IMR-90 (cell line): ENCODE measurements around the gene CCDC92. TPM values are rescaled to one million over a fixed set of nuclear protein-coding genes. Genes with fewer than 3 reads are reported as not detected.

Source experiments
- ATAC-seq: fragments of 200-7000 bp; cut with Tn5 transposase; 2 replicates; pipeline ENCODE4 v1.9.1; 2020; ENCODE audit warnings: low read depth, mild to moderate bottlenecking, moderate library complexity
- BruUV-seq: library from RNA; stranded (reverse); fragments of 400-500 nt; replicated peaks from 2 replicates; lab custom pipeline; 2021; lab: Mats Ljungman, UMichigan
- CTCF ChIA-PET: fragments of 300-600 bp; formaldehyde crosslinking; extraction: SDS; loops from one replicate; lab custom pipeline; 2021; ENCODE audit warnings: antibody characterized with exemption; lab: Yijun Ruan, JAX
- POLR2A ChIA-PET: fragments of 300-600 bp; sonication (Branson Sonifier 250); formaldehyde crosslinking; loops from one replicate; lab custom pipeline; 2022; ENCODE audit warnings: antibody characterized with exemption; ENCODE audit not compliant: unreplicated experiment; lab: Charles Lee
- DNase-seq: peaks from one replicate; pipeline ENCODE4 v3.0.0; 2013
- H2AFZ ChIP-seq: replicated peaks from 2 replicates; pipeline ENCODE3; 2013; ENCODE audit warnings: low read length, mild to moderate bottlenecking; ENCODE audit not compliant: poor library complexity
- H2AK5ac ChIP-seq: 2 replicates; pipeline ENCODE4 v1.6.1; 2013; ENCODE audit warnings: low read depth, low read length, inconsistent platforms
- H2AK9ac ChIP-seq: replicated peaks from 2 replicates; pipeline ENCODE3; 2013; ENCODE audit warnings: mild to moderate bottlenecking, low read depth, low read length, moderate library complexity; ENCODE audit not compliant: poor library complexity
- H2BK120ac ChIP-seq: 2 replicates; pipeline ENCODE4 v1.6.1; 2013; ENCODE audit warnings: low read depth, low read length, inconsistent platforms
- H2BK15ac ChIP-seq: 3 replicates; pipeline ENCODE4 v1.6.1; 2013; ENCODE audit warnings: low read depth, low read length, inconsistent platforms
- H2BK20ac ChIP-seq: 2 replicates; pipeline ENCODE4 v1.6.1; 2013; ENCODE audit warnings: low read depth, mild to moderate bottlenecking, inconsistent platforms, low read length, moderate library complexity
- H2BK5ac ChIP-seq: 2 replicates; pipeline ENCODE4 v1.6.1; 2013; ENCODE audit warnings: mild to moderate bottlenecking, low read depth, low read length, inconsistent platforms; ENCODE audit not compliant: poor library complexity, severe bottlenecking
- H3K14ac ChIP-seq: replicated peaks from 2 replicates; pipeline ENCODE4 v1.6.1; 2013; ENCODE audit warnings: low read depth, low read length, inconsistent platforms
- H3K18ac ChIP-seq: 2 replicates; pipeline ENCODE4 v1.6.1; 2013; ENCODE audit warnings: low read depth, low read length, control low read depth
- H3K23ac ChIP-seq: 2 replicates; pipeline ENCODE4 v1.6.1; 2013; ENCODE audit warnings: low read depth, low read length, inconsistent platforms
- H3K27ac ChIP-seq: 2 replicates; pipeline ENCODE4 v1.5.1; 2013; ENCODE audit warnings: mild to moderate bottlenecking, control low read depth, low read length; ENCODE audit not compliant: insufficient read depth
- H3K27me3 ChIP-seq: 2 replicates; pipeline ENCODE4 v1.6.1; 2013; ENCODE audit warnings: low read length; ENCODE audit not compliant: control insufficient read depth, insufficient read depth
- H3K36me3 ChIP-seq: 2 replicates; pipeline ENCODE4 v1.6.1; 2013; ENCODE audit warnings: low read length, mixed read lengths; ENCODE audit not compliant: control insufficient read depth, insufficient read depth
- H3K4ac ChIP-seq: 2 replicates; pipeline ENCODE4 v1.6.1; 2013; ENCODE audit warnings: low read depth, low read length, inconsistent platforms
- H3K4me1 ChIP-seq: 2 replicates; pipeline ENCODE4 v1.6.1; 2013; ENCODE audit warnings: low read length, mixed read lengths; ENCODE audit not compliant: control insufficient read depth, insufficient read depth
- H3K4me2 ChIP-seq: 2 replicates; pipeline ENCODE4 v1.6.1; 2013; ENCODE audit warnings: low read depth, mild to moderate bottlenecking, control low read depth, low read length, moderate library complexity
- H3K4me3 ChIP-seq: 2 replicates; pipeline ENCODE4 v1.5.1; 2013; ENCODE audit warnings: low read depth, mild to moderate bottlenecking, control low read depth, low read length, moderate library complexity; ENCODE audit not compliant: insufficient read depth
- H3K56ac ChIP-seq: 2 replicates; pipeline ENCODE4 v1.6.1; 2013; ENCODE audit warnings: low read length, inconsistent platforms; ENCODE audit not compliant: insufficient read depth; ENCODE audit errors: extremely low read depth
- H3K79me1 ChIP-seq, 2 experiments: 2 replicates each; pipeline ENCODE4 v1.6.1; 2013; ENCODE audit warnings: low read length in 2 of 2, inconsistent platforms in 1 of 2, low read depth in 1 of 2
- H3K9ac ChIP-seq: 2 replicates; pipeline ENCODE4 v1.6.1; 2013; ENCODE audit warnings: low read depth, low read length, control low read depth
- H3K9me1 ChIP-seq: 2 replicates; pipeline ENCODE4 v1.6.1; 2013; ENCODE audit warnings: low read length, inconsistent platforms; ENCODE audit not compliant: insufficient read depth
- H3K9me3 ChIP-seq: 2 replicates; pipeline ENCODE4 v1.6.1; 2013; ENCODE audit warnings: low read length; ENCODE audit not compliant: control insufficient read depth, insufficient read depth
- H4K20me1 ChIP-seq: 2 replicates; pipeline ENCODE4 v1.6.1; 2013; ENCODE audit warnings: low read length, inconsistent platforms; ENCODE audit not compliant: insufficient read depth
- H4K5ac ChIP-seq: 2 replicates; pipeline ENCODE4 v1.6.1; 2013; ENCODE audit warnings: mild to moderate bottlenecking, low read depth, low read length, control low read depth
- H4K8ac ChIP-seq, 2 experiments: 2 replicates each; pipeline ENCODE4 v1.6.1; 2013; ENCODE audit warnings: low read depth in 2 of 2, low read length in 2 of 2, control low read depth in 1 of 2, inconsistent platforms in 1 of 2
- H4K91ac ChIP-seq: 2 replicates; pipeline ENCODE4 v1.6.1; 2013; ENCODE audit warnings: low read depth, low read length, inconsistent platforms; ENCODE audit not compliant: insufficient read depth
- CEBPB ChIP-seq: IDR thresholded peaks from 2 replicates; pipeline ENCODE4 v1.6.1; 2012; ENCODE audit warnings: low read depth, low read length, improper control_type of control experiment
- CHD1 ChIP-seq: IDR thresholded peaks from 2 replicates; pipeline ENCODE4 v1.6.1; 2012; ENCODE audit warnings: low read depth, low read length, improper control_type of control experiment
- FOS ChIP-seq: fragments of 150-350 bp; IDR thresholded peaks from 2 replicates; pipeline ENCODE4 v1.6.1; 2016; ENCODE audit warnings: low read depth, low read length
- MAFK ChIP-seq: IDR thresholded peaks from 2 replicates; pipeline ENCODE4 v1.6.1; 2012; ENCODE audit warnings: low read depth, low read length, improper control_type of control experiment
- MAZ ChIP-seq: IDR thresholded peaks from 2 replicates; pipeline ENCODE4 v1.6.1; 2012; ENCODE audit warnings: low read depth, mild to moderate bottlenecking, low read length, improper control_type of control experiment, moderate library complexity, borderline replicate concordance
- MXI1 ChIP-seq: IDR thresholded peaks from 2 replicates; pipeline ENCODE4 v1.6.1; 2012; ENCODE audit warnings: low read depth, mild to moderate bottlenecking, low read length, moderate library complexity, borderline replicate concordance
- NFE2L2 ChIP-seq: fragments of 150-350 bp; IDR thresholded peaks from 2 replicates; pipeline ENCODE4 v1.6.1; 2016; ENCODE audit warnings: low read depth, mild to moderate bottlenecking, low read length
- POLR2A ChIP-seq: IDR thresholded peaks from 2 replicates; pipeline ENCODE4 v1.6.1; 2012; ENCODE audit warnings: mild to moderate bottlenecking, low read depth, low read length
- RAD21 ChIP-seq: IDR thresholded peaks from 2 replicates; pipeline ENCODE4 v1.6.1; 2012; ENCODE audit warnings: low read length, improper control_type of control experiment
- RCOR1 ChIP-seq: IDR thresholded peaks from 2 replicates; pipeline ENCODE4 v1.6.1; 2012; ENCODE audit warnings: mild to moderate bottlenecking, low read length, improper control_type of control experiment; ENCODE audit not compliant: insufficient replicate concordance
- RFX5 ChIP-seq: IDR thresholded peaks from 2 replicates; pipeline ENCODE4 v1.8.0; 2012; ENCODE audit warnings: low read depth, mild to moderate bottlenecking, low read length, moderate library complexity
- SMC3 ChIP-seq: fragments of 150-350 bp; IDR thresholded peaks from 2 replicates; pipeline ENCODE4 v1.6.1; 2016; ENCODE audit warnings: low read depth, mild to moderate bottlenecking, antibody characterized with exemption, low read length, moderate library complexity
- USF2 ChIP-seq: fragments of 150-350 bp; IDR thresholded peaks from 2 replicates; pipeline ENCODE4 v1.6.1; 2017; ENCODE audit warnings: mild to moderate bottlenecking, antibody characterized with exemption, low read length, low read depth
- WGBS, 2 experiments: methylation state at CpG; one replicate each; pipeline versions ENCODE4 v1.1.5 to v1.1.7; 2013; ENCODE audit warnings: missing lambda C conversion rate in 2 of 2; ENCODE audit not compliant: insufficient read length in 1 of 2; ENCODE audit errors: extremely low coverage in 2 of 2; 5-methylcytosine and 5-hydroxymethylcytosine counted together
- dilution Hi-C: fragments of 300-500 bp; cut with HindIII; formaldehyde crosslinking; loops from one replicate; pipeline ENCODE4 v1.14.3; 2018; ENCODE audit warnings: low sequenced_read_pairs; ENCODE audit not compliant: unreplicated experiment
- in situ Hi-C: fragments of 300-500 bp; cut with MboI; formaldehyde crosslinking; loops from 3 replicates; pipeline ENCODE4 v1.14.3; 2019; ENCODE audit warnings: low sequenced_read_pairs, inconsistent platforms, mixed read lengths
- intact Hi-C: fragments of 100-400 bp; cut with micrococcal nuclease; formaldehyde crosslinking; loops from 2 replicates; pipeline ENCODE4 v1.10.0; 2022
- polyA plus RNA-seq, 3 experiments: library from polyadenylated mRNA; depleted of rRNA; stranded (reverse); fragments of >200 nt; gene quantifications; 2 replicates each; pipeline ENCODE4 v1.2.3, GENCODE V29; 2012; ENCODE audit warnings: low replicate concordance in 1 of 3
- total RNA-seq: library from RNA; depleted of rRNA; stranded (reverse); fragments of >200 nt; gene quantifications from 2 replicates; pipeline ENCODE4 v1.2.3, GENCODE V29; 2012
- TF ChIP-seq, protein P1 (sequence below): conservative IDR thresholded peaks from 2 replicates; pipeline ENCODE4 v1.5.1; 2012; ENCODE audit warnings: mild to moderate bottlenecking, low read depth, low read length, improper control_type of control experiment
- TF ChIP-seq, protein P2 (sequence below): fragments of 150-350 bp; IDR thresholded peaks from 2 replicates; pipeline ENCODE4 v1.6.1; 2016; ENCODE audit warnings: low read depth, mild to moderate bottlenecking, low read length, moderate library complexity, borderline replicate concordance

The CCDC92 gene
- total and polyA plus RNA-seq, 2 of the 4 experiments (the other 2 are of a cell fraction), result 5.7 to 55.5 TPM

GRCh38 chr12:123941624-123942237 lies 30.9 kb downstream of the CCDC92 start:
- POLR2A ChIA-PET, result no interaction called here
- no peak for TF ChIP-seq SMC3
- no peak for TF ChIP-seq FOS
- no peak for TF ChIP-seq NFE2L2
- no peak for TF ChIP-seq USF2
- TF ChIP-seq, protein P1, sequence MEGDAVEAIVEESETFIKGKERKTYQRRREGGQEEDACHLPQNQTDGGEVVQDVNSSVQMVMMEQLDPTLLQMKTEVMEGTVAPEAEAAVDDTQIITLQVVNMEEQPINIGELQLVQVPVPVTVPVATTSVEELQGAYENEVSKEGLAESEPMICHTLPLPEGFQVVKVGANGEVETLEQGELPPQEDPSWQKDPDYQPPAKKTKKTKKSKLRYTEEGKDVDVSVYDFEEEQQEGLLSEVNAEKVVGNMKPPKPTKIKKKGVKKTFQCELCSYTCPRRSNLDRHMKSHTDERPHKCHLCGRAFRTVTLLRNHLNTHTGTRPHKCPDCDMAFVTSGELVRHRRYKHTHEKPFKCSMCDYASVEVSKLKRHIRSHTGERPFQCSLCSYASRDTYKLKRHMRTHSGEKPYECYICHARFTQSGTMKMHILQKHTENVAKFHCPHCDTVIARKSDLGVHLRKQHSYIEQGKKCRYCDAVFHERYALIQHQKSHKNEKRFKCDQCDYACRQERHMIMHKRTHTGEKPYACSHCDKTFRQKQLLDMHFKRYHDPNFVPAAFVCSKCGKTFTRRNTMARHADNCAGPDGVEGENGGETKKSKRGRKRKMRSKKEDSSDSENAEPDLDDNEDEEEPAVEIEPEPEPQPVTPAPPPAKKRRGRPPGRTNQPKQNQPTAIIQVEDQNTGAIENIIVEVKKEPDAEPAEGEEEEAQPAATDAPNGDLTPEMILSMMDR, result no peak
- TF ChIP-seq MXI1, result no peak
- TF ChIP-seq RFX5, result no peak
- TF ChIP-seq, protein P2, sequence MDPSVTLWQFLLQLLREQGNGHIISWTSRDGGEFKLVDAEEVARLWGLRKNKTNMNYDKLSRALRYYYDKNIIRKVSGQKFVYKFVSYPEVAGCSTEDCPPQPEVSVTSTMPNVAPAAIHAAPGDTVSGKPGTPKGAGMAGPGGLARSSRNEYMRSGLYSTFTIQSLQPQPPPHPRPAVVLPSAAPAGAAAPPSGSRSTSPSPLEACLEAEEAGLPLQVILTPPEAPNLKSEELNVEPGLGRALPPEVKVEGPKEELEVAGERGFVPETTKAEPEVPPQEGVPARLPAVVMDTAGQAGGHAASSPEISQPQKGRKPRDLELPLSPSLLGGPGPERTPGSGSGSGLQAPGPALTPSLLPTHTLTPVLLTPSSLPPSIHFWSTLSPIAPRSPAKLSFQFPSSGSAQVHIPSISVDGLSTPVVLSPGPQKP, result no peak
- TF ChIP-seq MAZ, result no peak
- no peak for TF ChIP-seq CHD1
- no peak for TF ChIP-seq MAFK
- TF ChIP-seq POLR2A, result no peak
- TF ChIP-seq CEBPB, result no peak
- TF ChIP-seq RCOR1, result no peak
- no peak for TF ChIP-seq RAD21

More at GRCh38 chr12:123941624-123942237, 30.9 kb downstream of the CCDC92 start:
- no peak overlapping the region for H3K9ac ChIP-seq
- no peak overlapping the region for H3K18ac ChIP-seq
- no peaks in the 10 kb centered on the region for H3K27me3 ChIP-seq
- no peak overlapping the region for H3K4me3 ChIP-seq
- intact Hi-C loops, result no loop called here
- no peak overlapping the region for H2BK5ac ChIP-seq
- peak overlapping the region in 1 of 2 experiments; percentile 26; a peak in 1 of 4 replicates for H4K8ac ChIP-seq
- H3K56ac ChIP-seq, result no peak overlapping the region
- no peak overlapping the region for H4K5ac ChIP-seq
- no peak overlapping the region for H2AK5ac ChIP-seq
- H3K27ac ChIP-seq, result no peak overlapping the region
- H2BK15ac ChIP-seq, result no peak overlapping the region
- H3K14ac ChIP-seq, result no peak overlapping the region
- peaks cover 52% of the 10 kb centered on the region for H3K36me3 ChIP-seq
- in situ Hi-C loops, result no loop called here
- H2BK120ac ChIP-seq, result peak overlapping the region; percentile 16; the same call in 1 of the 2 replicates
- peak overlapping the region; percentile 69 for H2AFZ ChIP-seq
- H3K23ac ChIP-seq, result no peak overlapping the region
- H3K4ac ChIP-seq, result peak overlapping the region; percentile 3; the same call in 1 of the 2 replicates
- peaks cover 18% of the 10 kb centered on the region; the same call in 1 of the 2 replicates for H3K9me1 ChIP-seq
- H3K4me2 ChIP-seq, result no peak overlapping the region
- WGBS, 2 experiments, result 95% methylated on average over 9 of the region's 13 CpGs; no CpG with 5 or more reads in 1 of the 2 experiments
- CTCF ChIA-PET, result interaction anchor here (1.0 kb wide), 1 partner anchor 15 kb away, joined by 4 read pairs; no protein-coding TSS in a partner anchor
- dilution Hi-C loops, result no loop called here
- BruUV-seq, result no TSS peak
- H3K9me3 ChIP-seq, result peaks cover 6% of the 10 kb centered on the region
- no peak overlapping the region for H4K91ac ChIP-seq
- peak overlapping the region; percentile 66 for H2AK9ac ChIP-seq
- H3K4me1 ChIP-seq, result peaks cover 16% of the 10 kb centered on the region
- H2BK20ac ChIP-seq, result peak overlapping the region; percentile 10; the same call in 1 of the 2 replicates
- peaks cover 6 to 35% of the 10 kb centered on the region in 2 experiments; a peak in 3 of 4 replicates for H3K79me1 ChIP-seq
- DNase-seq (no peak), ATAC-seq (no peak)
- H4K20me1 ChIP-seq, result peaks cover 7% of the 10 kb centered on the region
